ENCODE results near the gene BNC2. TPM values are rescaled to one million over a fixed set of nuclear protein-coding genes. Genes with fewer than 3 reads are reported as not detected.

Gene BNC2
- total RNA-seq, 1 experiment from 2014 or later, result 2.9 TPM

GRCh38 chr9:16461137-16461840 is 409.2 kb downstream of the BNC2 start:
- BruUV-seq (replicated peaks), result no TSS peak
- Histone ChIP-seq H3K36me3 (ENCODE audit: low read depth) (no peaks in the 10 kb centered on the region), H4K20me1 (ENCODE audit: insufficient read depth) (no peaks in the 10 kb centered on the region), H2AFZ (no peak overlapping the region), H3K27me3 (ENCODE audit: insufficient read depth, low read depth) (no peaks in the 10 kb centered on the region), H3K4me1 (replicated peaks; ENCODE audit: insufficient read depth) (no peaks in the 10 kb centered on the region), H3K4me3 (no peak overlapping the region), H3F3A (ENCODE audit: insufficient read depth, low read depth) (no peaks in the 10 kb centered on the region), H3K9me3 (ENCODE audit: insufficient read depth, low read depth) (no peaks in the 10 kb centered on the region), H3K9me2 (ENCODE audit: insufficient read depth) (no peaks in the 10 kb centered on the region), H3K27ac (no peak overlapping the region), H3K79me2 (ENCODE audit: low read depth) (no peaks in the 10 kb centered on the region), H3K4me2 (no peak overlapping the region)
- ChIA-PET CTCF (no interaction called here), POLR2A (ENCODE audit: unreplicated experiment) (no interaction called here)
- TF ChIP-seq EZH2 (IDR thresholded peaks at IDR 0.05; ENCODE audit: low read depth), result no peak
- no peak for TF ChIP-seq CTCF (conservative IDR thresholded peaks at IDR 0.05)
- intact Hi-C loops (cut with micrococcal nuclease; ENCODE audit: unreplicated experiment), result no loop called here
- no peak for DNase-seq

GRCh38 chr9:16460696-16461095 is 409.8 kb downstream of the BNC2 start:
- Histone ChIP-seq H3K4me2 (no peak overlapping the region), H3K9me3 (ENCODE audit: insufficient read depth, low read depth) (no peaks in the 10 kb centered on the region), H3K4me1 (replicated peaks; ENCODE audit: insufficient read depth) (no peaks in the 10 kb centered on the region), H3K27ac (no peak overlapping the region), H4K20me1 (ENCODE audit: insufficient read depth) (no peaks in the 10 kb centered on the region), H3K36me3 (ENCODE audit: low read depth) (no peaks in the 10 kb centered on the region), H3K79me2 (ENCODE audit: low read depth) (no peaks in the 10 kb centered on the region), H3K9me2 (ENCODE audit: insufficient read depth) (no peaks in the 10 kb centered on the region), H3K4me3 (no peak overlapping the region), H2AFZ (no peak overlapping the region), H3F3A (ENCODE audit: insufficient read depth, low read depth) (no peaks in the 10 kb centered on the region), H3K27me3 (ENCODE audit: insufficient read depth, low read depth) (no peaks in the 10 kb centered on the region)
- no TSS peak for BruUV-seq (replicated peaks)
- ChIA-PET CTCF (no interaction called here), POLR2A (ENCODE audit: unreplicated experiment) (no interaction called here)
- intact Hi-C loops (cut with micrococcal nuclease; ENCODE audit: unreplicated experiment), result no loop called here
- DNase-seq, result no peak
- TF ChIP-seq EZH2 (IDR thresholded peaks at IDR 0.05; ENCODE audit: low read depth) (no peak), CTCF (conservative IDR thresholded peaks at IDR 0.05) (no peak)

- ChIA-PET CTCF (no interaction called here), POLR2A (ENCODE audit: unreplicated experiment) (no interaction called here)
- no peaks in the 10 kb centered on the region for H3K36me3 ChIP-seq (ENCODE audit: low read depth)
- no peaks in the 10 kb centered on the region for H3K4me1 ChIP-seq (replicated peaks; ENCODE audit: insufficient read depth)
- H3F3A ChIP-seq (ENCODE audit: insufficient read depth, low read depth), result no peaks in the 10 kb centered on the region
- BruUV-seq (replicated peaks), result no TSS peak
- H3K4me2 ChIP-seq, result no peak overlapping the region
- H2AFZ ChIP-seq, result no peak overlapping the region
- no peak overlapping the region for H3K4me3 ChIP-seq
- no peaks in the 10 kb centered on the region for H4K20me1 ChIP-seq (ENCODE audit: insufficient read depth)
- no peaks in the 10 kb centered on the region for H3K9me2 ChIP-seq (ENCODE audit: insufficient read depth)
- intact Hi-C loops (cut with micrococcal nuclease; ENCODE audit: unreplicated experiment), result no loop called here
- H3K79me2 ChIP-seq (ENCODE audit: low read depth), result no peaks in the 10 kb centered on the region
- no peak for DNase-seq
- H3K9me3 ChIP-seq (ENCODE audit: insufficient read depth, low read depth), result no peaks in the 10 kb centered on the region
- no peaks in the 10 kb centered on the region for H3K27me3 ChIP-seq (ENCODE audit: insufficient read depth, low read depth)
- TF ChIP-seq EZH2 (IDR thresholded peaks at IDR 0.05; ENCODE audit: low read depth) (no peak), CTCF (conservative IDR thresholded peaks at IDR 0.05) (no peak)
- H3K27ac ChIP-seq, result no peak overlapping the region
Observed at GRCh38 chr9:16459421-16460148, 410.9 kb downstream of the BNC2 start.

All from PC-9 (cell line).